Measurements from ENCODE around the gene PNO1. TPM values are rescaled to one million over a fixed set of nuclear protein-coding genes. Genes with fewer than 3 reads are reported as not detected.

The PNO1 gene
- total RNA-seq, 1 donor from 2014 or later, result 15.5 TPM

DNA sequence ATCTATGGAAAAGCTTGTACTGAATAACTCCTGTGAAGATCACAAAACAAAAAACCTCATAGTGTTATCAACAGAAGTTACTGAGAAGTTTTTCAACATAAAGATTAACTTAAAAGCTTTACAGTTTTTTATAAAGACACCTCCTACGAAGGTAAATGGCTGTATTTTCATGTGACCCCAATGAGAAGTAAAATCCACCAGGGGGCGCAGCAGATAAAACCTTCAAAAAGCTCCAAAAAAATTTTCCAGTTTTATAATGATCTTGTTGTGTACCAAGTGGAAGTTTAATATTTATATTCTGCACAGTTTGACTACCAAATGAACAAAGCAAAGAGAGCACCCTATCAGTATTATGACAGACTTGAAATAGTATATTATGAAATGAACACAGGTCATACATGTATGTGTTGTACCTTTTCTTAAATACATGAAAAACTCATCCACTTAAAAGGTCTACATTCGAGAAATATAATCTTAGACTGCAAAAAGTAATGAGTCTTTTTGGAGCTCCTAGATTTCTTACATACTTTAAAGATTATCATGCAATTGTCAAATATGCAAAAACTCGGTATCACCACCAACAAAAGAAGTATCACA lies 38.5 kb downstream of the PNO1 start:
- DNase-seq, result peak; percentile 81

DNA sequence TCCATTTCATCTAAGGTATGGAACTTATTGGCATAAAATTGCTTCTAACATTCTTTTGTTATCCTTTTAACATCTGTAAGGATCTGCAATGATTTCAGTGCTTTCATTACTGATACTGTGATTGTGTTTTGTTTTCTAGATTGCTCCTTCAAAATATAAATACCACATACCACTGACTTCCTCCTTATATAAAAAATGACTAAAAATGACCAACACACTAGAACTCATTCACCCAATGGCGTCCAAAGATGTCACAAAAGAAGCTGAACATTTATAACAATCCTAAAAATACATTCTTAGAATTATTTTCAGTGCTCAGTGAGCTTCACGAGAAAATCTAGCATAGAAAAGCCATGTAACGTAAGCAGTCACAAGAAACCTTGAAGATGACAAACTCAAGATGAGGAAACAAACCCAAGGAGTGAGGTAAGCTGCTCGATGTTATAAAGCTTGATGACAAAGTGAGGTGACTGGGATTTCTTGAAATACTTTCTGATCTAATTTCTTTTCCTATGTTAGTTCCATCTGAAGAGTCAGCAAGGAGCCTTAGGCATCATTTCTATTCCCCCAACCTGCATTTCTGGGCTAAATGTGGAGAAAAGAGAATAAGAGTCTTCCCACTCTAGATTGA lies 42.6 kb downstream of the PNO1 start:
- DNase-seq, result no peak

GRCh38 chr2:68203587-68203986 lies 45.9 kb downstream of the PNO1 start:
- DNase-seq, result no peak

DNA sequence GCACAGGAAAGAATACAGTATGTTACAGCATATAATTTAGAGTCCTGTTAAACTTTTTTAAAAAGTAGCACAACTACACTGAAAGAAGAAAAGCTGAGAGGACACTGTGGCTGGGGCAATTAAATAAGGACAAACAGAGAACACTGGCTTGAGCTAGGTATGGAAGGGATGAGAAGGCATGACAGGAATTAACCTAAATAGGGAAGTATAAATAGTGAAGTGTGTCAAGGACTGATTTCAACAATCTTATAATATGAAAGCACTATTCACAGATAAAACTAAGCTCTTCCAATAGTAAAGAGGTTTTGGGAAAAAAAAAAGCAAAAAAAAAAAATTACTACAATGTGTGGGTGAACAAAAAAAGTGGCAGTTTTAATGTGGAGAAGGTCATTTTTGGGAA lies 49.1 kb downstream of the PNO1 start:
- DNase-seq, result no peak

DNA sequence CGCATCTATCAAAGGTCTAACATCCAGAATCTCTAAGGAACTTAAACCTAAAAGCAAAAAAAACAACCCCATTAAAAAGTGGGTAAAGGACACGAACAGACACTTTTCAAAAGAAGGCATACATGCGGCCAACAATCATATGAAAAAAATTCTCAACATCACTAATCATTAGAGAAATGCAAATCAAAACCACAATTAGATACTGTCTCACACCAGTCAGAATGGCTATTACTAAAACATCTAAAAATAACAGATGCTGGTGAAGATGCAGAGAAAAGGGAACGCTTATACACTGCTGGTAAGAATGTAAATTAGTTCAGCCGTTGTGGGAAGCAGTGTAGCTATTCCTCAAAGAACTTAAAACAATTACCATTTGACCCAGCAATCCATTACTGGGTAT lies 56.7 kb downstream of the PNO1 start:
- no peak for DNase-seq

- DNase-seq, result no peak
These were observed 59.0 kb downstream of the PNO1 start for GRCh38 chr2:68216454-68217310.

DNA sequence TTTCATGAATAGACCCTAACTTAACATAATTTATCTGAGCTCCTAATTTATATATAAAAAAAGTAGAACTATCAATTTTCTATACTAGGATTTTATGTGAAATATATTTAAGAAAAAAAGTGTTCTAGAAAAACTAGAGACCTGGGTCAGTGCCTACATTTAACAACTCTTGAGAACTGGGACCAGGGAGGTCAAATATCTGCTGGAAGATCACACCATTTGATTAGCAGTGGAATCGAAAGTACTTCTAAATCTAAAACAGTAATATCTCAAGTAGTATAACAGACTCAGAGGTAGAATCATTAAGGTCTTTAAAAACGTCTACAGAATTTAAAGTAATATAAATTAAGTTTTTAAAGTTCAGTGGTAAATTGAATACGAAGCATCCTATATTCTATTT lies 60.0 kb downstream of the PNO1 start:
- DNase-seq, result no peak

DNA sequence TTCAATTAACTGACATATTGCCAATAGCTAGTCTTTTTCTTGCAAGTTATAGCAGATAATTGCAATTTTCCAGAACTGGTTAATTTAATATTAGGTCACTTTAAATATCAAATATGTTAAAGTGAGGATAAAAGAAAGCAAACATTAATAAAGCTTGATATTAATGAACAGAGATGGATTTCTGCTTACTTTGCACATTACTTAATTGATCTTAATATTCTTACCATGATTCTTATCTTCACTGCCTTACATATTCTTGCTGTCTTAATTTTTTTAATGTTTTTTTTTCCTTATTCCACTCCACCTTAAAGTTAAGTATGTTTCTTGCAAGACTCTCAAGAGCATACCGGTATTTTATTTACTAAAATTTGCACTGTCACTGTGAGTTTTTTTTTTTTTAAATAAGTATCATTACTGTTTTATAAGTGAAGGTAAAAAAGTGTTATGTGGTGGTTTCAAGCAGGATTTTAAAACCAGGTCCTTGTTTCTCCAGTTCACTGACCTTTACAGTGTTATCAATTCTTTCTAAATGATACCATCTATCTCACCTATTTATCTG lies 60.7 kb downstream of the PNO1 start:
- no peak for DNase-seq

- DNase-seq, result no peak
These were observed 64.6 kb downstream of the PNO1 start for GRCh38 chr2:68222287-68222686.

GRCh38 chr2:68223419-68223818 lies 65.7 kb downstream of the PNO1 start:
- DNase-seq, result no peak

DNA sequence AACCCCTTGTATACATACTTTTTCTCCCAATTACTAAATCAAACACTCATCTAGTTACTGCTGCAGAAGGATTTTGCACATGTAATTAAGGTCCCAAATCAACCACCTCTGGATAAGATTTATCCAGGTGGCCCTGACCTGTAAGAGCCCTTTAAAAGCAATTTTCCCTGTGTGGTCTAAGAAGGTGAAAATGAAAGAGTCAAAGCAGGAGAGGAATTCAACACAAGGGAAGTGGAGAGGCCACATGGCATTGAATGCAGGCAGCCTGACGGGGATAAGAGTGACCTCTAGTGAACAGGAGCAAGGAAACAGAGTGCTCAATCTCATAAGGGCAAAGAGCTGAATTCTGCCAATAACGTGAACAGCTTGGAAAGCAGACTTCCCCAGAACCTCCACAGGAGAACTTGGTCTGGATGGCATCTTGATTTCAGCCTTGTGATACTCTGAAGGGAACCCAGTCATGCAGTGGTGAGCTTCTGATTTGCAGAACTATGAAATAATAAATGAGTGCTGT lies 67.5 kb downstream of the PNO1 start:
- DNase-seq, result no peak

Other genes starting within 250 kb of the PNO1 start
- 54.8 TPM for gene C1D, start 94.9 kb upstream of the PNO1 start, total RNA-seq
- gene PPP3R1, start 94.6 kb downstream of the PNO1 start, total RNA-seq, result 57.1 TPM
- 19.6 TPM for gene CNRIP1, start 162.1 kb downstream of the PNO1 start, total RNA-seq
- gene PLEK, start 207.4 kb downstream of the PNO1 start, total RNA-seq, result 6.1 TPM